ENCODE data around the gene ABCB9. TPM values are rescaled to one million over a fixed set of nuclear protein-coding genes. Genes with fewer than 3 reads are reported as not detected.

The ABCB9 gene
- total RNA-seq, 6 experiments from 2014 or later: 0.48 to 1.4 (median 0.94) TPM

DNA sequence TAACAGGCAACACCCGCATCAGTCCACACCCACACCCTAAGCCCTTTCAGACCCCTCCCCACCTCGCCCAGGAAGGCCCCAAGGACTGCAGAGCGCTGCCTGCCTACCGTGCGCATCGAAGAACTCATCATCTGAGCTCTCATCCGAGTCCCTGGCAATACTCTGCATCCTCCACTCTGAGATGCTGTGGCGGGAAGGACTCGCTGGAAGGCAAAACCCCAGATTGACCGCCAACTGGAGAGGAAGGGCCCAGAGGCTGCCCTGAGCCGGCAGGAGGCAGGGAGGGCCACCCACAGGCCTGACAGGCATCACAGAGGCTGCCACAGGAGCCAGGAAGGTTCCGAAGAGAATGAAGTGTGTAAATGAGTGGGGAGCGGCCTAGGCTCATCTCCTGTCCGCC lies 38.0 kb upstream of the ABCB9 start:
- Histone ChIP-seq H3K9me3 (no peaks in the 10 kb centered on the region), H3K36me3 (peaks cover 0 to 13% (median 0%) of the 10 kb centered on the region in 4 donors), H3K27me3 (no peaks in the 10 kb centered on the region), H3K4me1 (peaks cover 0 to 5% (median 0%) of the 10 kb centered on the region in 4 donors), H3K4me3 (no peak overlapping the region), H3K27ac (no peak overlapping the region)
- DNase-seq: no peak
- TF ChIP-seq, protein P1, sequence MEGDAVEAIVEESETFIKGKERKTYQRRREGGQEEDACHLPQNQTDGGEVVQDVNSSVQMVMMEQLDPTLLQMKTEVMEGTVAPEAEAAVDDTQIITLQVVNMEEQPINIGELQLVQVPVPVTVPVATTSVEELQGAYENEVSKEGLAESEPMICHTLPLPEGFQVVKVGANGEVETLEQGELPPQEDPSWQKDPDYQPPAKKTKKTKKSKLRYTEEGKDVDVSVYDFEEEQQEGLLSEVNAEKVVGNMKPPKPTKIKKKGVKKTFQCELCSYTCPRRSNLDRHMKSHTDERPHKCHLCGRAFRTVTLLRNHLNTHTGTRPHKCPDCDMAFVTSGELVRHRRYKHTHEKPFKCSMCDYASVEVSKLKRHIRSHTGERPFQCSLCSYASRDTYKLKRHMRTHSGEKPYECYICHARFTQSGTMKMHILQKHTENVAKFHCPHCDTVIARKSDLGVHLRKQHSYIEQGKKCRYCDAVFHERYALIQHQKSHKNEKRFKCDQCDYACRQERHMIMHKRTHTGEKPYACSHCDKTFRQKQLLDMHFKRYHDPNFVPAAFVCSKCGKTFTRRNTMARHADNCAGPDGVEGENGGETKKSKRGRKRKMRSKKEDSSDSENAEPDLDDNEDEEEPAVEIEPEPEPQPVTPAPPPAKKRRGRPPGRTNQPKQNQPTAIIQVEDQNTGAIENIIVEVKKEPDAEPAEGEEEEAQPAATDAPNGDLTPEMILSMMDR (IDR thresholded peaks at IDR 0.05): no peak
- no peak for TF ChIP-seq POLR2A (IDR thresholded peaks at IDR 0.05)
- no CpG with 5 or more reads among the region's 14 CpGs for WGBS (ENCODE audit: insufficient coverage, low coverage, low lambda C conversion rate, missing lambda C conversion rate)
- no peak for ATAC-seq
- intact Hi-C loops (cut with DNase I): no loop called here

- H3K4me3 ChIP-seq: no peak overlapping the region
- H3K36me3 ChIP-seq: peaks cover 0 to 9% (median 0%) of the 10 kb centered on the region in 4 donors
- no peak overlapping the region for H3K27ac ChIP-seq
- DNase-seq (no peak), ATAC-seq (no peak)
- TF ChIP-seq, protein P1 (IDR thresholded peaks at IDR 0.05): no peak
- TF ChIP-seq POLR2A (IDR thresholded peaks at IDR 0.05): no peak
- peaks cover 0 to 13% (median 4%) of the 10 kb centered on the region in 4 donors for H3K4me1 ChIP-seq
- WGBS (ENCODE audit: insufficient coverage, low coverage, low lambda C conversion rate, missing lambda C conversion rate): 91% methylated on average over 5 of the region's 6 CpGs
- intact Hi-C loops (cut with DNase I): no loop called here
- no peaks in the 10 kb centered on the region for H3K9me3 ChIP-seq
- H3K27me3 ChIP-seq: no peaks in the 10 kb centered on the region
These were observed 37.0 kb upstream of the ABCB9 start for GRCh38 chr12:123003257-123003656.

GRCh38 chr12:123001464-123001863 lies 35.2 kb upstream of the ABCB9 start:
- no peak for DNase-seq
- intact Hi-C loops (cut with DNase I): no loop called here
- no peak overlapping the region for H3K4me3 ChIP-seq
- no peak for ATAC-seq
- no peak overlapping the region for H3K27ac ChIP-seq
- no peaks in the 10 kb centered on the region for H3K9me3 ChIP-seq
- peaks cover 0 to 9% (median 0%) of the 10 kb centered on the region in 4 donors for H3K36me3 ChIP-seq
- no peaks in the 10 kb centered on the region for H3K27me3 ChIP-seq
- TF ChIP-seq, protein P1 (IDR thresholded peaks at IDR 0.05): no peak
- no peak for TF ChIP-seq POLR2A (IDR thresholded peaks at IDR 0.05)
- peaks cover 0 to 30% (median 13%) of the 10 kb centered on the region in 4 donors for H3K4me1 ChIP-seq
- 88% methylated on average over 3 of the region's 3 CpGs for WGBS (ENCODE audit: insufficient coverage, low coverage, low lambda C conversion rate, missing lambda C conversion rate)

DNA sequence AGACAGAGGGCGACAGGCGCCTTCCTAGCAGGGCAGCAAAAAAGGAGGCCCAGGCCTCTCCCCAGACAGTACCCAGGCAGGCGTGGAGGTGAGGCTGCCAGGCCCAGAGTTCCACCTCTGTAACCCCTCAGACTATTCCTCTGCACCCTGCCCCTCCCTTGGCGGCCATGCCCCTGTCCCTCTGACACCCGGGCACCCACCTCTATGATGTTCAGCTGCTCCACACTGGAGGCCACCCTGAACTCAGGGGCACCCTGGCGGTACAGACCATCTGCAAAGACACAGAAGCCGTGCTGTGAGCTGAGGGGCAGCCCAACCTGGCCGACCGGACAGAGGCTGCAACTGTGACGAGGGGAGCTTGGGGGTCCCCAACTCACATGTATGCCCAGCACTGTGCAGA lies 34.3 kb upstream of the ABCB9 start:
- no peak for ATAC-seq
- H3K27me3 ChIP-seq: no peaks in the 10 kb centered on the region
- H3K27ac ChIP-seq: no peak overlapping the region
- 100% methylated on average over 1 of the region's 10 CpGs for WGBS (ENCODE audit: insufficient coverage, low coverage, low lambda C conversion rate, missing lambda C conversion rate)
- no peak overlapping the region for H3K4me3 ChIP-seq
- intact Hi-C loops (cut with DNase I): no loop called here
- H3K36me3 ChIP-seq: peaks cover 0 to 9% (median 0%) of the 10 kb centered on the region in 4 donors
- peak in 1 of 3 donors; percentile 31 for DNase-seq
- peaks cover 0 to 39% (median 17%) of the 10 kb centered on the region in 4 donors for H3K4me1 ChIP-seq
- no peaks in the 10 kb centered on the region for H3K9me3 ChIP-seq
- TF ChIP-seq POLR2A (IDR thresholded peaks at IDR 0.05): no peak
- TF ChIP-seq, protein P1 (IDR thresholded peaks at IDR 0.05): no peak

Data from right lobe of liver (tissue), 6 donors.